ENCODE measurements around the gene DNAH1. TPM values are rescaled to one million over a fixed set of nuclear protein-coding genes. Genes with fewer than 3 reads are reported as not detected.

DNAH1 gene
- total and polyA plus RNA-seq, 2 of the 4 experiments (the other 2 are of a cell fraction) = 2.0 to 4.0 TPM

GRCh38 chr3:52295671-52296208, 20.4 kb upstream of the DNAH1 start:
- ATAC-seq (ENCODE audit: low read depth) = no peak
- in situ Hi-C loops (cut with MboI; ENCODE audit: low sequenced_read_pairs) = no loop called here

More at GRCh38 chr3:52295671-52296208, 20.4 kb upstream of the DNAH1 start:
- no peak overlapping the region for H2BK5ac ChIP-seq (ENCODE audit: low read depth, low read length, poor library complexity, severe bottlenecking)
- H3K56ac ChIP-seq (ENCODE audit: extremely low read depth, insufficient read depth, low read length) = no peak overlapping the region
- H3K14ac ChIP-seq (replicated peaks; ENCODE audit: low read depth, low read length) = no peak overlapping the region
- H4K5ac ChIP-seq (ENCODE audit: low read depth, low read length) = no peak overlapping the region
- peaks cover 9% of the 10 kb centered on the region for H3K4me1 ChIP-seq (ENCODE audit: control insufficient read depth, insufficient read depth, low read length)
- H2AFZ ChIP-seq (replicated peaks; ENCODE audit: low read length, poor library complexity) = no peak overlapping the region
- no peaks in the 10 kb centered on the region; the same call in 1 of the 2 replicates for H3K27me3 ChIP-seq (ENCODE audit: control insufficient read depth, insufficient read depth, low read length)
- no peak overlapping the region for H3K4me2 ChIP-seq (ENCODE audit: low read depth, low read length)
- no peaks in the 10 kb centered on the region for H4K20me1 ChIP-seq (ENCODE audit: insufficient read depth, low read length)
- no peak overlapping the region for H2AK5ac ChIP-seq (ENCODE audit: low read depth, low read length)
- no peak overlapping the region for H3K23ac ChIP-seq (ENCODE audit: low read depth, low read length)
- no peak overlapping the region for H4K91ac ChIP-seq (ENCODE audit: insufficient read depth, low read depth, low read length)
- no peak overlapping the region for H2AK9ac ChIP-seq (replicated peaks; ENCODE audit: low read depth, low read length, poor library complexity)
- peaks cover 14% of the 10 kb centered on the region; the same call in 1 of the 2 replicates for H3K36me3 ChIP-seq (ENCODE audit: control insufficient read depth, insufficient read depth, low read length)
- no peak overlapping the region for H3K9ac ChIP-seq (ENCODE audit: low read depth, low read length)
- no peak overlapping the region for H4K8ac ChIP-seq (ENCODE audit: low read depth in 2 of 2, low read length in 2 of 2)
- H3K9me3 ChIP-seq (ENCODE audit: control insufficient read depth, insufficient read depth, low read length) = no peaks in the 10 kb centered on the region
- CTCF ChIA-PET = no interaction called here
- H3K79me1 ChIP-seq (ENCODE audit: low read depth in 1 of 2, low read length in 2 of 2) = no peaks in the 10 kb centered on the region
- intact Hi-C loops (cut with micrococcal nuclease) = no loop called here
- no peak overlapping the region for H3K27ac ChIP-seq (ENCODE audit: insufficient read depth, low read length)
- whole genome bisulfite sequencing, 2 experiments (ENCODE audit: extremely low coverage in 2 of 2, insufficient read length in 1 of 2) = 94% methylated on average over 3 of the region's 5 CpGs; no CpG with 5 or more reads in 1 of the 2 experiments
- no TSS peak for BruUV-seq (replicated peaks)
- peaks cover under 1% of the 10 kb centered on the region; the same call in 1 of the 2 replicates for H3K9me1 ChIP-seq (ENCODE audit: insufficient read depth, low read length)
- H2BK120ac ChIP-seq (ENCODE audit: low read depth, low read length) = no peak overlapping the region
- no peak overlapping the region for H2BK15ac ChIP-seq (ENCODE audit: low read depth, low read length)
- no peak for TF ChIP-seq ELK1 (IDR thresholded peaks at IDR 0.05; ENCODE audit: borderline replicate concordance, low read depth, low read length)
- no peak for TF ChIP-seq POLR2A (IDR thresholded peaks at IDR 0.05; ENCODE audit: low read depth, low read length)
- TF ChIP-seq RCOR1 (IDR thresholded peaks at IDR 0.05; ENCODE audit: insufficient replicate concordance, low read length) = no peak
- TF ChIP-seq MAFK (IDR thresholded peaks at IDR 0.05; ENCODE audit: low read depth, low read length) = no peak
- no peak for TF ChIP-seq USF2 (IDR thresholded peaks at IDR 0.05; ENCODE audit: low read depth, low read length)
- TF ChIP-seq RFX5 (IDR thresholded peaks at IDR 0.05; ENCODE audit: low read depth, low read length) = no peak
- no peak for TF ChIP-seq MXI1 (IDR thresholded peaks at IDR 0.05; ENCODE audit: borderline replicate concordance, low read depth, low read length)
- no peak for TF ChIP-seq CHD1 (IDR thresholded peaks at IDR 0.05; ENCODE audit: low read depth, low read length)
- TF ChIP-seq RAD21 (IDR thresholded peaks at IDR 0.05; ENCODE audit: low read length) = no peak
- no peak for TF ChIP-seq BHLHE40 (IDR thresholded peaks at IDR 0.05; ENCODE audit: low read depth, low read length)
- no peak overlapping the region for H2BK20ac ChIP-seq (ENCODE audit: low read depth, low read length)
- POLR2A ChIA-PET (ENCODE audit: unreplicated experiment) = no interaction called here
- H3K4me3 ChIP-seq (ENCODE audit: insufficient read depth, low read depth, low read length) = no peak overlapping the region
- DNase-seq = no peak
- dilution Hi-C loops (cut with HindIII; ENCODE audit: low sequenced_read_pairs, unreplicated experiment) = no loop called here
- no peak overlapping the region for H3K4ac ChIP-seq (ENCODE audit: low read depth, low read length)
- no peak overlapping the region for H3K18ac ChIP-seq (ENCODE audit: low read depth, low read length)
